Endothelial cell of umbilical vein (primary cell): ENCODE measurements around the gene TMTC1. TPM values are rescaled to one million over a fixed set of nuclear protein-coding genes. Genes with fewer than 3 reads are reported as not detected.

Experiments
- BruUV-seq: library from RNA; stranded (reverse); fragments of 400-500 nt; replicated peaks from 2 replicates; lab custom pipeline; 2021; lab: Mats Ljungman, UMichigan
- CTCF ChIA-PET: fragments of 300-600, 350-600 bp; sonication (Branson Sonifier 250); formaldehyde crosslinking; loops from one replicate; lab custom pipeline; 2021; ENCODE audit warnings: antibody characterized with exemption, inconsistent platforms; lab: Charles Lee
- POLR2A ChIA-PET: fragments of 300-600, 350-600 bp; sonication (Branson Sonifier 250); formaldehyde crosslinking; loops from one replicate; lab custom pipeline; 2021; ENCODE audit warnings: antibody characterized with exemption, inconsistent platforms; lab: Charles Lee
- DNase-seq: peaks from one replicate; pipeline ENCODE4 v3.0.0-alpha.2; 2011; ENCODE audit warnings: low read depth, low spot score
- FAIRE-seq: peaks from 2 replicates; lab custom pipeline; 2011; peaks lifted over from hg19 to GRCh38; lab: Jason Lieb, UNC
- H2AFZ ChIP-seq: 2 replicates; pipeline ENCODE4 v1.6.0; 2012; ENCODE audit warnings: low read depth, low read length, control low read depth, inconsistent platforms
- H3K27ac ChIP-seq: 2 replicates; pipeline ENCODE4 v1.5.1; 2011; ENCODE audit warnings: low read depth, mild to moderate bottlenecking, control low read depth, low read length, moderate library complexity; ENCODE audit not compliant: insufficient read depth
- H3K27me3 ChIP-seq, 2 experiments: 2 replicates each; pipeline versions ENCODE4 v1.6.0 to v1.6.1; 2011; ENCODE audit warnings: low read length in 2 of 2, mixed read lengths in 1 of 2; ENCODE audit not compliant: control insufficient read depth in 2 of 2, insufficient read depth in 2 of 2
- H3K36me3 ChIP-seq, 2 experiments: 2 replicates in 1 of 2; 3 replicates in 1 of 2; pipeline ENCODE4 v1.5.1; 2011; ENCODE audit warnings: low read length in 2 of 2, mild to moderate bottlenecking in 1 of 2, moderate library complexity in 1 of 2; ENCODE audit not compliant: control insufficient read depth in 2 of 2, insufficient read depth in 2 of 2; ENCODE audit errors: extremely low read depth in 1 of 2
- H3K4me1 ChIP-seq: 3 replicates; pipeline ENCODE4 v1.5.1; 2011; ENCODE audit warnings: mild to moderate bottlenecking, low read length; ENCODE audit not compliant: control insufficient read depth, insufficient read depth; ENCODE audit errors: extremely low read depth
- H3K4me2 ChIP-seq: 2 replicates; pipeline ENCODE4 v1.6.1; 2011; ENCODE audit warnings: low read length, control low read depth, mixed read lengths; ENCODE audit not compliant: insufficient read depth
- H3K4me3 ChIP-seq, 3 experiments: fragments of 200-600 bp in 1 of 3; sonication (generic), shearing (Covaris generic) in 1 of 3; replicated peaks in 1 of 3; 2 replicates each; pipeline ENCODE4 v1.5.1; 2011 to 2016; ENCODE audit warnings: control low read depth in 3 of 3, low read length in 3 of 3, mild to moderate bottlenecking in 2 of 3, inconsistent platforms in 1 of 3, low read depth in 1 of 3, moderate library complexity in 1 of 3; ENCODE audit not compliant: insufficient read depth in 1 of 3
- H3K79me2 ChIP-seq: 2 replicates; pipeline ENCODE4 v1.6.0; 2012; ENCODE audit warnings: low read length, inconsistent platforms; ENCODE audit not compliant: control insufficient read depth, insufficient read depth
- H3K9ac ChIP-seq: replicated peaks from 2 replicates; pipeline ENCODE3; 2011; ENCODE audit warnings: low read length, control low read depth; ENCODE audit not compliant: insufficient read depth; ENCODE audit errors: extremely low read depth
- H3K9me1 ChIP-seq: replicated peaks from 3 replicates; pipeline ENCODE4 v1.6.0; 2011; ENCODE audit warnings: mild to moderate bottlenecking, low read length; ENCODE audit not compliant: control insufficient read depth, insufficient read depth; ENCODE audit errors: extremely low read depth
- H3K9me3 ChIP-seq: replicated peaks from 2 replicates; pipeline ENCODE4 v1.5.1; 2012; ENCODE audit warnings: low read length, inconsistent platforms; ENCODE audit not compliant: control insufficient read depth, insufficient read depth
- H4K20me1 ChIP-seq: replicated peaks from 2 replicates; pipeline ENCODE3; 2011; ENCODE audit warnings: mild to moderate bottlenecking, low read length; ENCODE audit not compliant: control insufficient read depth, insufficient read depth; ENCODE audit errors: extremely low read depth
- EZH2 ChIP-seq: IDR thresholded peaks from 2 replicates; pipeline ENCODE4 v1.6.1; 2012; ENCODE audit warnings: borderline replicate concordance, low read depth, mild to moderate bottlenecking, moderate library complexity, low read length, inconsistent platforms; ENCODE audit not compliant: severe bottlenecking
- FOS ChIP-seq: IDR thresholded peaks from 2 replicates; pipeline ENCODE4 v1.6.1; 2011; ENCODE audit warnings: mild to moderate bottlenecking, low read length, moderate library complexity, borderline replicate concordance; ENCODE audit not compliant: insufficient read depth
- GATA2 ChIP-seq: IDR thresholded peaks from 2 replicates; pipeline ENCODE4 v1.7.0; 2011; ENCODE audit warnings: low read depth, mild to moderate bottlenecking, moderate library complexity, mixed read lengths, low read length; ENCODE audit not compliant: insufficient read length, insufficient read depth
- JUN ChIP-seq: IDR thresholded peaks from 2 replicates; pipeline ENCODE4 v1.6.1; 2011; ENCODE audit warnings: borderline replicate concordance, low read depth; ENCODE audit not compliant: insufficient read length, insufficient read depth
- MYC ChIP-seq: IDR thresholded peaks from one replicate; pipeline ENCODE4 v1.6.1; 2011; ENCODE audit warnings: mild to moderate bottlenecking, low read depth, low read length
- POLR2A ChIP-seq: IDR thresholded peaks from 2 replicates; pipeline ENCODE4 v1.6.1; 2012; ENCODE audit warnings: low read depth, mild to moderate bottlenecking, control low read depth, low read length
- POLR2AphosphoS5 ChIP-seq: IDR thresholded peaks from 2 replicates; pipeline ENCODE4 v1.6.1; 2012; ENCODE audit warnings: low read depth, mild to moderate bottlenecking, control low read depth, low read length, moderate library complexity; ENCODE audit not compliant: insufficient read depth
- dilution Hi-C: fragments of 300-500 bp; cut with MboI; formaldehyde crosslinking; loops from one replicate; pipeline ENCODE4 v1.15.0; 2019; ENCODE audit warnings: low sequenced_read_pairs; ENCODE audit not compliant: extremely low pct_ligation_motif_present
- intact Hi-C: fragments of 100-400 bp; cut with micrococcal nuclease; formaldehyde crosslinking; loops from one replicate; pipeline ENCODE4 v1.10.0; 2022
- polyA plus RNA-seq, 4 experiments: library from polyadenylated mRNA; depleted of rRNA in 3 of 4; stranded (reverse) in 3 of 4; unstranded in 1 of 4; fragments of >200 nt; gene quantifications; 2 replicates each; pipeline versions ENCODE4 v1.2.1 to v1.2.3, GENCODE V29; 2011 to 2012; ENCODE audit warnings: missing spikeins in 1 of 4
- total RNA-seq: library from RNA; stranded (reverse); gene quantifications from 2 replicates; pipeline ENCODE4 v1.2.3, GENCODE V29; 2021
- TF ChIP-seq, protein P1 (sequence below), 2 donors: IDR thresholded peaks; 1 replicate in 1 of 2; 2 replicates in 1 of 2; pipeline ENCODE4 v1.5.1; 2011; ENCODE audit warnings: low read length in 2 of 2, mild to moderate bottlenecking in 2 of 2, moderate library complexity in 2 of 2, control low read depth in 1 of 2, inconsistent platforms in 1 of 2, low read depth in 1 of 2; ENCODE audit not compliant: insufficient read depth in 1 of 2; ENCODE audit errors: extremely low read depth in 1 of 2
- TF ChIP-seq, protein P2 (sequence below): IDR thresholded peaks from 2 replicates; pipeline ENCODE4 v1.6.1; 2011; ENCODE audit not compliant: insufficient read depth, insufficient read length

The TMTC1 gene
- total and polyA plus RNA-seq, 2 donors (not counting 3 experiments of a cell fraction or from before 2014, with no cell fraction given), result 5.4 to 5.9 TPM

DNA sequence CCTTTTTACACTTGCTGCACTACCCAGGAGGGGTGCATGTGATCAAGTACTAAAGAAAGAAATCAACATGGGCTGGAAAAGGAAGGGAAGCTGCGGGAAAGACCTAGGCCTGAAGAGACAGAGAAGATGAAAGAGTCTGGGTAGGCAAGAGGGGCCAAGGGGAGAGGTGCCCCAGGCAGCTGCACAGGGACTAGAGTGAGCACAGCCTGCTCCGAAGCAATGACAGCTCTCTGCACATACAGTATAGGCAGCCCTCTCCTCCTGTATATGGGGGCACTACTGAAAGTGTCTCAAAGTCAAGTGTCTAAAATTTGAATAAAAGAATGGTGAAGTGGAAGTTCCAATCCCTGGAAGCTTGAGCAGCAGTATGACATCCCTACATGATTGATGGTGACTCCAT lies 112.0 kb downstream of the TMTC1 start:
- H4K20me1 ChIP-seq, result no peaks in the 10 kb centered on the region
- ChIA-PET POLR2A (no interaction called here), CTCF (no interaction called here)
- H3K79me2 ChIP-seq, result no peaks in the 10 kb centered on the region
- H3K4me1 ChIP-seq, result no peaks in the 10 kb centered on the region
- FAIRE-seq (no peak), DNase-seq (no peak)
- H2AFZ ChIP-seq, result no peak overlapping the region
- intact Hi-C loops (no loop called here), dilution Hi-C loops (no loop called here)
- no peak overlapping the region for H3K9ac ChIP-seq
- no peaks in the 10 kb centered on the region for H3K9me1 ChIP-seq
- no peak for TF ChIP-seq POLR2A
- TF ChIP-seq, protein P1, sequence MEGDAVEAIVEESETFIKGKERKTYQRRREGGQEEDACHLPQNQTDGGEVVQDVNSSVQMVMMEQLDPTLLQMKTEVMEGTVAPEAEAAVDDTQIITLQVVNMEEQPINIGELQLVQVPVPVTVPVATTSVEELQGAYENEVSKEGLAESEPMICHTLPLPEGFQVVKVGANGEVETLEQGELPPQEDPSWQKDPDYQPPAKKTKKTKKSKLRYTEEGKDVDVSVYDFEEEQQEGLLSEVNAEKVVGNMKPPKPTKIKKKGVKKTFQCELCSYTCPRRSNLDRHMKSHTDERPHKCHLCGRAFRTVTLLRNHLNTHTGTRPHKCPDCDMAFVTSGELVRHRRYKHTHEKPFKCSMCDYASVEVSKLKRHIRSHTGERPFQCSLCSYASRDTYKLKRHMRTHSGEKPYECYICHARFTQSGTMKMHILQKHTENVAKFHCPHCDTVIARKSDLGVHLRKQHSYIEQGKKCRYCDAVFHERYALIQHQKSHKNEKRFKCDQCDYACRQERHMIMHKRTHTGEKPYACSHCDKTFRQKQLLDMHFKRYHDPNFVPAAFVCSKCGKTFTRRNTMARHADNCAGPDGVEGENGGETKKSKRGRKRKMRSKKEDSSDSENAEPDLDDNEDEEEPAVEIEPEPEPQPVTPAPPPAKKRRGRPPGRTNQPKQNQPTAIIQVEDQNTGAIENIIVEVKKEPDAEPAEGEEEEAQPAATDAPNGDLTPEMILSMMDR (IDR thresholded peaks at IDR 0.05; ENCODE audit: extremely low read depth in 1 of 2, insufficient read depth in 1 of 2, low read depth in 1 of 2, low read length in 2 of 2), result no peak
- TF ChIP-seq EZH2, result no peak
- TF ChIP-seq FOS, result no peak
- TF ChIP-seq, protein P2, sequence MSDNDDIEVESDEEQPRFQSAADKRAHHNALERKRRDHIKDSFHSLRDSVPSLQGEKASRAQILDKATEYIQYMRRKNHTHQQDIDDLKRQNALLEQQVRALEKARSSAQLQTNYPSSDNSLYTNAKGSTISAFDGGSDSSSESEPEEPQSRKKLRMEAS, result no peak
- TF ChIP-seq GATA2, result no peak
- no peak for TF ChIP-seq MYC
- TF ChIP-seq JUN, result no peak
- TF ChIP-seq POLR2AphosphoS5, result no peak
- H3K27ac ChIP-seq, result no peak overlapping the region
- no TSS peak for BruUV-seq
- no peaks in the 10 kb centered on the region for H3K9me3 ChIP-seq
- no peaks in the 10 kb centered on the region for H3K36me3 ChIP-seq
- H3K27me3 ChIP-seq, result no peaks in the 10 kb centered on the region
- no peak overlapping the region for H3K4me3 ChIP-seq
- no peak overlapping the region for H3K4me2 ChIP-seq
